ENCODE measurements around the gene CBLB.

CBLB gene

DNA sequence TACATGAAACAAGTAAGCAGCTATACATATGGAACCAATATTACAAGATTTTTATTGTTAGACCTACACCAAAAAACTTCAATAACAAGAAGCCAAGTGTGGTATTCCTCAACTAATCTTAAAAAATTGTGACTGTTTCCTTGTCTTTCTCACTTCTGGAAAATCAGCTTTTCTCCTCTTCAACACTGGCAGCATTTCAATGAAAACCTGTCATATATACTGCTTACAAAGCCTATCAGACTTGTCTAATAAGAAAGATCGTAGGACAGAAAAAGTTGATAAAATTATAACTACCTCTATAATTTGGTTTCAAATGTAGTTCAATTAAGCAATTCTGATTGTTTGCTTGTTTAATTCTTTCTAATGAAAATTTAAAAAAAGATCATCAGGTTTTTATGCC lies 55.1 kb downstream of the CBLB start:
- no peak for DNase-seq

DNA sequence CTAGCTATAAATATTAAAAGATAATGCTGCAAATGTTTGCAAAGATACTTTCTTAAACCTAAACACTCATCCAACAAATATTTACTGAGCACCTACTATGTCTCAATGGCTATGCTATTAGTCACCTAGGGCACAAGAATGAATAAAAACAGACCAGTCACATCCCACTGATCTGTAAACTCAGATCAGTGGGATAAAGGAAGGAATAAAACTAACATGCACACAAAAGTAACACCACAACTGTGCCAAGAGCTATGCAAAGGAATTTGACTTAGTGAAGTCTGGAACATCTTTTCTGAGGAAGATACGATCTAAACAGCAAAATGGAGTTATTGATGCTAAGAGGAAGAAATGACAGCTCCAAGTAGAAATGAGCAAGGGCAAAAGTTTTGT lies 56.6 kb downstream of the CBLB start:
- no peak for DNase-seq

DNA sequence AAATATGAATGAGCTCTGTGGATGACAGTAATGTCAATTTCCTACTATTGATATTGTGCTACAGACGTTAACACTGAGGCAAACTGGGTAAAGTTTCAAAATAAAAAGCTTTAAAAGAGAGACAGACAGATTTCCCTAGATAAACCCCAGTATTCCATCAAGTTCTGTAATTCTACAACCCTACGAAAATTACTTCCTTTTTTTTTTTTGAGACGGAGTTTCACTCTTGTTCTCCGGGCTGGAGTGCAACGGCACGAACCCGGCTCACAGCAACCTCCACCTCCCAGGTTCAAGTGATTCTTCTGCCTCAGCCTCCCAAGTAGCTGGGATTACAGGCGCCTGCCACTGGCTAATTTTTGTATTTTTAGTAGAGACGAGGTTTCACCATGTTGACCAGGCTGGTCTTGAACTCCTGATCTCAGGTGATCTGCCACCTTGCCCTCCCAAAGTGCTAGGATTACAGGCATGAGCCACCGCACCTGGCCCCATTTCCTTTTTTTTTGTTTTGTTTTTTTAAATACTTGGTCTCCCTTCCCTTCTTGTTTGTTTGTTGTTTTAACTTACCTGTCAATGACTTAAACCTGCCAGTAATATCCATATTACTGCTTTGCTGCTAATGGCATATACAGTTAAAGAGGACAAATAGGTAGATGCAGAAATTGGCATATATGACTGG lies 57.2 kb downstream of the CBLB start:
- no peak for DNase-seq

DNA sequence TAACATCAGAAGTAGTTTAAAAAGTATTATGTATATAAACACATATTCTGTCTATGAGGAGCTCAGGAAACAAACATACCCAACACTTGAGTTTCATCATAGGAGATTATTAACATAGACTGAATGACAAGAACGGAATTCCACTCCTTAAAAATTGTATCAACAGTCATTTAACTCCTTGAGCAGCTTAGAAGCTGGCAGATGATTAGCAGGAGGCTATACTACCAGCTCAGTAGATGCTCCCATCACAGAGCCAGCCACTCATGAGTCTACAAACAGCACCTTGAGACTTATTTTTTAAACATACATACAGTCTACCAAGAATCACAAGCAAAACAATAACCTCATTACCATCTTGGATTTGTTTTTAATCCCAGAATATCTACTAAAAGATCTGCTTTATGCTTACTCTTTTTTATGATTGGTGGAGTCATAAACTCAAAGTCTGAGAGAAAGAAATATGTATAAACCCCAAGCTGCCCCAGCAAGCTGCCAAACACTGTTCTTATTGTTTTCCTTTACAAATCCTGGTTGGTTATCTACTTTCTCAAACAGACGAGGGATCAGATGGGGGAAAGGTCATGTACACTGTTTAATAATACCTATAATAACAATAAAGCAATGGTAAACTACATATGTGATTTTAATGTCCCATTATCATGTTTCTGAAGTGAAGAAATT lies 59.5 kb downstream of the CBLB start:
- no peak for DNase-seq

DNA sequence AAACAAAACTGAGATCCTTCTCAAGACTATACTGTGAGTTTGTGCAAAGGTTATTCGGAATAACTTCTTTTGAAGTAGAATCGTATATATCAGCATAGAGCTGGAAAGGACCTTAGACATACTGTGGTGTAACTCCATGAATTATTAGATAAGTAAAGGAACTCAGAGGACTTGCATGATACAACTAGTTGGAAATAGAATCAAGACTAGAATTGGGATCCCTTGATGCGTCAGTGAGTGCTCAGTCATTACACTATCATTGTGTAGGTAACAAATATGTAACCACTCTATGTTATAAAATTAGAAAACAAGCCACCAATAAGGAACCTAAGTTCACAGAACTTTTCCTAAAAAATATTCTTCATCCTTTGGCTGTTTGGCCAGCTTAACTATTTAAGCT lies 61.1 kb downstream of the CBLB start:
- no peak for DNase-seq

DNA sequence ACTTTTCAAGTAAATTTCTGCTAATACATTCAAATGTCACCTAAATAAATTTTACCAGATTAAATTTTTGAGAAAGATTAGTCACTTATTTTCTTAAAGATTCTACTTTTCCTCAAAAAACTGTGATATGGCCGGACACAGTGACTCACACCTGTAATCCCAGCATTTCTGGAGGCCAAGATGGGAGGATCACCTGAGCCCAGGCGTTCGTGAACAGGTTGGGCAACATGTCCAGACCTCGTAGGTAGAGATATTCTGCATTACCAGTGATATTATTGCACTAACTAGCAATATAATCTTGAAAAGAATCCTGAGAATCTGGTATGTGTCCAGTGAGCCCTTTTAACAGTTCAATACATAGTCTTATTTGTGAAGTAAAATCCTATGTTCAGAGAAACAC lies 61.7 kb downstream of the CBLB start:
- no peak for DNase-seq

DNA sequence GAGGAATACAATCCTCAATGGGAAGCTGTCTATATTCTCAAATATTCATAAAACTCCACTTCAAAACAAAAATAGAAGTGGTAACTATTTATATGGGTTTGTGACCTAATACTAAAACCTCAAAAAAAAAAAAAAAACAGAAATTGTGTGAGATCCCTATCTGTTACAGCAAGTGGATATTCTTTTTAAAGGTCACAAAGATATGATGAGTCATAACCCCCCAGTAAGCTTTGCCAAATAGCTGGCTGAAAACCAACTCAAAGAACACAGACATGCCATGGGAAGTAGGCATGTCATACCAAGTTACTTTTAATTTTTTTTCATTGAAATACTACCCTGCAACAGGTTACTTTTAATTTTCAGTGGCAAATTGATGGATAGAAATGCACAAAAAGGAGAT lies 62.5 kb downstream of the CBLB start:
- DNase-seq = no peak

DNA sequence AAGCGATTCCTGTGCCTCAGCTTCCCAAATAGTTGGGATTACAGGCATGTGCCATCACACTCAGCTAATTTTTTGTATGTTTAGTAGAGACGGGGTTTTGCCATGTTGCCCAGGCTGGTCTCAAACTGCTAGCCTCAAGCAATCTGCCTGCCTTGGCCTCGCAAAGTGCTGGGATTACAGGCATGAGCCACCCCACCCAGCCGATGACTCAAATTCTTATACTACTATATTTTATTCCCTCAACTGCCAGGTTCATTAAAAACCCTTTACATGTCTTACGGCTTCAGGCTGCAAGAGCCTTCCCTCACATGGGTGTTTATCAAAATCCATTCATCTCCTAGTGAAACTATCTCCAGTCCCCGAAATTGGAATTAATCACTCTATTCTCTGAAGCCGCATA lies 63.4 kb downstream of the CBLB start:
- DNase-seq = no peak

DNA sequence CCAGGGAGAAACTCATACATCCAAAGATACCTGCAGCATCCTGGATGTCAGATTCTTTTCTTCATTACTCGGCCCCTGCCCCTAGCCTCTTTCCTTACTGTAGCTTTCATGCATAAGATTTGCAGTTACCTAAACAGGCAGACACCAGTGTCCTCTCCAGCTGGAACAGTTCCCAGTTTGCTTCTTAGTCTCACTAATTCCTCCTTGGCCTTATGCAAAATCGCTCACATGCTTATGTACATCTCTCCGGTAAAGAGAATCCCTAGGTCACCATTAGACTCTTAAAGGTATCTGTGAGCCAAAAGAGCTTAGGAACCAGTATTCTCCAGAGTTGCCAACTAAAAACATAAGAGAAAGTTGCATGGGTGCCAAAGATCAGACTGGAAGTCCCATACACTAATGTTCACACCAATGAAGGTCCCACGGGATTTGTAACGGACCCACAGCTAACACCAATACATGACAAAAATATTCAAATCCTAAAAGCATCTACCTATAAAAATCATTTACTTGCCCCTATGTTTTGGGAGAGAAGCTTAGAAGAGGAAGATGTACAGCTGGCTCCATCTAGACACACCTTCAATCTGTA lies 66.6 kb downstream of the CBLB start:
- no peak for DNase-seq

DNA sequence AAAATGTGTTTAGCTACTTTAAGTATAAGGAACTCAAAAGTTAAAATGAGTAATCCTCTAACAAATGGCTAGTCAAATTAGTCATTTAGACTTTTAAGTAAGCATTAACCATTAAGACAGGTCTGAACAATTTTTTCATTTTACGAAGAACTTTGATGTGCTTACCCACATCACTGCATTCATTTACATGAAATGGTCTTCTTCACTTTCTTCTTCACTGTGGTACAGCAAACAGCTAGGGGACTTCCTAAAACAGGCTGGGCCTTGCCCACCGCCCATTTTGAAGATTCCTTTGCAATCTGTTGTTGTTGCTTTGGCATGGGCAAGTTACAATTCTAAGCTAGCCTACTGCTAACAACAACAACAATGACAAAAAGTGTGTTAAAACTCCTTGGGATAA lies 67.4 kb downstream of the CBLB start:
- DNase-seq = no peak

DNA sequence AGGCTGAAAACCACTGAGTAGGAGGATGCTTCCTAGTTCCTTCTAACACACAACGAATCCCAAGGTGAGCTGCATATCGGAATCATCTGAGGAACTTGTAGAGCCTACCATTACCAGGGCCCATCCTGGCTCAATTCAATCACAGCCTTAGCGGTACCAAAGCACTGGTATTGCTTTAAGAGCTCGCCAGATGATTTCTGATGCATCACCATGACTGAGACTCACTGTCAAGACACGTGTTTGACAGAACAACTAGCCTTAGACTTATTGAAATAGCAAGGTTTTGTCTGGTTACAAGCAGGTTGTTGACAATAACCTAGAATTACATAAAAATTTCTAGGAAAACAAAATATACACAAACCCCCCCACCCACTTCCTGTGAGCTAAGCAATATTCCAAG lies 68.5 kb downstream of the CBLB start:
- no peak for DNase-seq

DNA sequence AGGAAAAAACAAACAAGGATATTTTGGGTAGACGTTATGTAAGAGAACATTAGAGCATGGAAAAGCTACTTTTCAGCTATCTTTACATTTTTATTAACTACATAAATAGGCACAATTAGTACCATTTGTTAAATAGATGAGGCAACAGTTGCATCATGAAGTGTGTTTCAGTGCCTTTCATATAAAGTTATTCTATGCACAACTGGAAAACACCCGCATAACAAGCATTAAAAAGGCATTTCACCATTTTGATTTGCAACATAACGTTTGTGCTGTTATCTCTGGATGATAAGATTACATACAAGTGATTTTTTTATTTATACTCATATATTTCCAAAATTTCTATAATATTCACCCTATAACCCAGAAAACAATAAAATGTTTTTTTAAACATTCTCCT lies 69.5 kb downstream of the CBLB start:
- no peak for DNase-seq

DNA sequence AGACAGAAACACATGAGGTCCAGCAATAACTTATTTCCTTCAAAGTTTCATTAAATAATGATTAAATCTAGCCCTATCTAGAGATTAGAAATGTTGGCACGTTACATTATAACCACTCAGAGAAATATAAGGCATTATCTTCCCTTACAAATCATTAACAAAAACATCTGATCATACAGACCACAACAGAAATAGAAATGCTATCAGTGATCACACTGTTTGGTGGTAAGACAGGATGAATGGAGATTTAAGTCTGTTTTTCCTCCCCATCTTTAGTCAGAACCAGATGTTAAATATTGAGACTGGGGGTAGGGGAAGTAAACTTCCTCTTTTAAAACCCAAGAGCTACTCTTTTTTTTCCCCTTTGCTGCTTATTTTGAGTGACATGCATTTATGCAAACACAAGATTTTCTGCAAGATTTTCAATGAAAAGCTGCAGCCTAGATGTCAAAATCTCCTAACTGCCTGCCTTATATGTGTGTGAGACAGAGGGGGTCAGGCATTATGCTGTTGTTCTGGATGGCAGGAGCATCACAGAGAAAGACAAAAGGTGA lies 70.4 kb downstream of the CBLB start:
- no peak for DNase-seq

DNA sequence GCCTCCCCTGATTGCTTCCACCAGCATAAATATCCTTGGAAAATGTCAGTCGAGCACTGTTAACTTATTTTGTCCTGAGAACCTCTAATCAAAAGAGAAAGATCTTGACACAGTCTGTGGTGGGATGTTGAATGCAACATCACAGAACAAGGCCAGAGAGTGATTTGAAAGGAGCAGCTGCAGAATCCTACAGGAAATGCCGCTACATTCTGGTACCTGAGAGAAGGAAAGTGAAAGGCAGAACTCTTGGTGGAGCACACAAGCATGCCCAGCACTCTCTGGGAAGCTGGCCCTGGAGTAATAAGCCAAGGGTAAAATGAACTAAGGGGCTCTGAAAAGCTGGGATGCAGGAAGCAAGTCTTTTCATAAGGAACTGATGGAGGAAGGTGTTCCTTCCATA lies 75.8 kb downstream of the CBLB start:
- no peak for DNase-seq

DNA sequence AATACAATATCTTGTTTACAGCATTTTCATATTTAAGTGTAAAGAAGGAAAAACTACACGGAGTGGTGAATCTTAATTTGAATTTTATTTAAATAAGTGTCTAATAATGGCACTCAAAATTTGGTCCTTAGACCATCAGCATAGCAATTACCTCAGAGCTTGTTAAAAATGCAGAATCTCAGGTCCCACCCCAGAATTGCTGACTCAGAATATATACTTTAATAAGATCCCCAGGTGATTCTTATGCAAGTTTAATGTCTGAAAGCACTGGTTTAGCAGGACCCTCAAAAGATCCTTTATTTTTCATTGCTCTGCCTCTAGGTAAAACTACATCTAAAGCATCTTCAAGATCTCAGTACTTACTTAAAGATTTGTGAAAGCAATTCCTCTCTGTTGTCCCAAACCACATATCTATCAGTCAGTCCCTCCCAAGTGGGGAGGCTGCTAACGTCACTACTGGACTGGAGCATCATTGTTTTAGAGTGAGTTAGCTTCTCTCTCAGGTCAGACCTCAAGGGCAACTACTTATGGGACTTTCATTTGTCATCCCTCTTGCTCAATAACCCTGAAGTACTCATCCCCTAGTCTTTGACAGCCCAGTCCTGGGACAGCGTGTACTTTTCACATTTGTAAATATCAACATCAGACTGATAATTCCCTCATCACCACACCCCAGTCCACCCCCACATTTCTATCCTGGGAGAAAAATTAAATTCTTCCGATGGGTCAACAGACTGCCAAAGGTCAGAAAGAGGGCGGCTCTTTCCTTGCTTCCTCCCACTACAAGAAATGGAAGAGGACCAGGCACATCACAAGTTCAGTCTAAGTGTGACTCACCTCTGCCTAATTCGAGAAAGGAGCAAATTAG lies 76.7 kb downstream of the CBLB start:
- DNase-seq = no peak

DNA sequence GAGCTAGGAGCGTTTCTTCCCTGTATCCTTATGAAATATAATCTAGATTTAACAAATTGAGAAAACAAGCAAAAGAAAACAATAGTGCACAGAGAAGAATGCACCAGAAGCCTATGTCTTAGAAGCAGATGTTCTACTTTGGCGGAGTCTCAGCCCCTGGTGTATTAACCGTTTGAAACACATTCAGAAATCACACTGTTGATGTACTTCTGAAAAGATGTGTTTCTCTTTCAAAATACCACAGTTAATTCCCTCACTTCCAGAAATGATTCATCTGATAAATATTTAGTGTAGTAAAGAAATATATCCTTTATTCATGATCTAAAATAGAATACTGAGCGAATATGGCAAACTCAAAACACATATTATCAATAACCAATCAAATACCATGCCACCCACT lies 77.7 kb downstream of the CBLB start:
- no peak for DNase-seq

DNA sequence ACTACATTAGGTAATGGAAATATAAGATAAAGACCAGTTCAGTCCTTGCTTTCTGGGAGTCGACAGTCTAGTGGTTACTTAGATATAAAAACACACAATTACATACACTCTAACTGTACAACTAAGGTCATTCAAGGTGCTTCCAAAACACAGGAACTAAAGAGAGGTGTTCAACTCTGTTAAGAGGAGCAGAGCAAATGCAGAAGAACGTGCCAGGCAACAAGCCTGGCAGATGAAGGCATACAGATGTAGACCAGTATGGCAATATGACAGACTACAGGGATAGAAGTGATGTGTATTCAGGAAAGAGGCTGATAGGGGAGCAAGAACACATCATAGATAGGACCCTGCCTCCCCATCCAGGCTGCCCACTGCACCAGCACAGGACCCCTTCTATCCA lies 78.3 kb downstream of the CBLB start:
- DNase-seq = no peak

DNA sequence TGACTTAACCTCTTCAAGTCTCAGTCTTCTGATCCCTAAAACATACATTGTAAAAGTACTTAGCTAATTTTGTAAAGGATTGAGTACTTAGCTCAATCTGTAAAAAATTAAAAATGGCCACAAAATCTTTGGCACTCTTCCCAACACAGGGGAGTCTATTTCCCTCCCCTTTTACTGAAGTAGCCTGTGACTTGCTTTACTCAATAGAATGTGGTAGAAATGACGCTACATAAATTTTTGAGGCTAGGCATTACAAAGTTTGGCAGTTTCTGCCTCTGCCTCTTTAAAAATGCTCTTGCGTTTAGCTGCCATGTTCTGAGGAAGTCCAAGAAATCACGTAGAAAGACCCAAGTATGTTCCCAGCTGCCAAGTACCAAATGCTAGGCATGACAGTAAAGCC lies 80.2 kb downstream of the CBLB start:
- DNase-seq = no peak

DNA sequence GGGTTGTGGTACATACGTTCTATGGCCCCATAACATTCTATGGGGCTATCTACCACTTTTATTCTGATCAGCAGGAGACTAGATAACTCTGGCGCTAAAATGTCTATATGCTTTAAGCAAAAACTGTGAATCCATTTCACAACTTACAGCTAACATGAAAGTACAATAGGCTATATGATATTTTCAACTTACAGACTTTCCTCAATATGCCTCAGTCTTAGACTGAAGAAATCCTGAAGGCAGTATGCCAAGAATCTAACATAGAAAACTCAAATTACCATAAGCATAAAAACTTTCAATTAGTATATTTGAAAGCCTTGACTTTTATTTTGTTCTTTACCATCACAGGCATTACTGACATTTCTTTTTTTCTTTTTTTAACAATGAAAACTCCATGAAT lies 81.4 kb downstream of the CBLB start:
- no peak for DNase-seq

DNA sequence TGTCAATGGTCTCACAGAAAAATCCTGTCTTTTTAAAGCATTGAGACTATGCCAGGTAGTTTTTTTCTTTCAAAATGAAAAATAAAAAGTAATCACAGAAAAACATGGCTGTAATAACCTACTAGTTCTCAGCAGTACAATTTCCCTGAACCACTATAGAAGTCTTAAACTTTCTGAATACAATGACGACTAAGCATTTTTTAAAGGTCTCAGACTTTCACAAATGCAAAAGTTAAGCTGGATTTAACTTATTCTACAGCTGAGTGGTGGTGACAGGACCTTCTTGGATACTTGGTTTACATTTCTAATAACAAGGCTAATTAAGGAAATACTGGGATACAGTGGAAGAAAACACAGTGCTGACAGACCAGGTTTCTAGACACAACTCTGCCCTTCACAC lies 81.8 kb downstream of the CBLB start:
- DNase-seq = no peak

DNA sequence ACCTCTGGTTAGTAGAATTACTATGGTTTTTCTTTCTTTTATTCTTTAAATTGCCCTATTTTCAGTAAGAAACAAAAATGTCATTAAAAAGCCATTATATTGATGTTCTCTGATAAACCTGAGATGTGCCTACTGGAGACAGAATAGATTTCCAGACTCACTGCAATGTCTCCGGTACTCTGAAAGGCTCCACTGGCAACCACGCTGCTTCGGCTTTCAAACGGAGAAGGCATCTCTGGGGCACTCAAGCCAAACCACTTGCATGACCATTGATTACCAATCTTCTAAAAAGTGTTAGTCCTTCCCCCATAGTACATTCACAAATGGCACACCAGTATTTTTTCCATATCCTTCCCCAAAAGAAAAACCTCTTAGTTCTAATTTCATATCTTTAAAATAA lies 82.6 kb downstream of the CBLB start:
- no peak for DNase-seq

DNA sequence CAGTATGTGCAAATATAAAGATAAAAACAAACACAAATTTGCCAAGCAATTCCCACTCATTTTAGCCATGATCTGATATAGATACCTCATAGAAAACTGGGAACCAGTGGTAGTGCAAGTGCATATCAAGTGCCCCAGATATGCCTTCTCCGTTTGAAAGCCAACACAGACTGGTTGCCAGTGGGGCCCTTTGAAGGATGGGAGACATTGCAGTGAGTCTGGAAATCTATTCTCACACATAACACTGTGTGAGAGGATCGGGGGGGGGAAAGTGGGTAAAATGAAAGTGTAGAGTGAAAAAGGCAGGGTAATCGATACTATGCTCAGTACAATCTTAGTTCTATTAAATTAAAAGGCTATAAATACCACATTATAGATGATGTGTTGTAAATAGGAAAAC lies 83.0 kb downstream of the CBLB start:
- DNase-seq = no peak

DNA sequence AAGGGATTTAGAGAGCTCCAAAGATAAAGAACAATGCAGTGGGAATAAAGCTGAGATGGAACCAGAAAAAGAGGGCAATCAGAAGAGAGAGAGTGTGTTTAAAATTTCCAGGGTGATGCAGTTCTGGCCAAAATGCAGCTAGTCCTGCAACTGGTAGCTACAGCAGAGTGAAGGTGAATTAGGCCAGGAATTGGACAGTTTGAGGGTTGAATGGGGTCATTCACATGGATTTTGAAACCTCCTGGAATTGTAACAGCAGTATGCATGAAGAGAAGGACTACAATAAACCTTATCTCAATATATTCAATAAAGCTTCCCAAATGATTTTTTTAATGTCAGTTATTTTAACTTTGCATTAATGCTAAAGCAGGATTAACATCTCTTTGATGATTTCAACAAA lies 85.2 kb downstream of the CBLB start:
- no peak for DNase-seq

DNA sequence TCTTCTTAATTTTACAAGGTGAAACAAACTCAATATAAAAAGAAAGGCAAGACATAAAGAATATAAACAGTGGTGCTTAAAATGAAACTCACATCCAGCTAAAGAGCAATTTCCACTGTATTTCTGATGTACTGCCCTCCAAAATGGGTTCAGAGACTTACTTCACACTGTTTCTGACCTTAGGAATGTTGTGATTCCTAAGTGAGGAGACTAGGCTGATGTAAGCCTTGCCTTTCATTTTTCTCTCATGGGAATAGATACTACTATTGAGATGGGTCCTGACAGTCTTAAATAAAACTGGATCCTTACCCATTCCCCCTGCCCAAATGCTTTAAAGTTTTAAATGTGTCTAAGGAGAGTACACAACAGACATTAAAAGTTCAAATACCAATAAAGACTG lies 86.9 kb downstream of the CBLB start:
- DNase-seq = no peak
